H1 (cell line): Measurements from ENCODE around the gene ENPP6. TPM values are rescaled to one million over a fixed set of nuclear protein-coding genes. Genes with fewer than 3 reads are reported as not detected.
A peak's percentile ranks its signal among the peaks of the same experiment; 100 is the strongest.

Experiments used
- CTCF ChIA-PET: fragments of 300-600 bp; sonication (Branson Sonifier 250); formaldehyde crosslinking; loops from one replicate; lab custom pipeline; 2021; ENCODE audit not compliant: partially characterized antibody; lab: Charles Lee
- POLR2A ChIA-PET: fragments of 300-600 bp; sonication (Branson Sonifier 250); formaldehyde crosslinking; loops from one replicate; lab custom pipeline; 2021; ENCODE audit warnings: inconsistent platforms; ENCODE audit not compliant: partially characterized antibody; lab: Charles Lee
- DNase-seq, 2 experiments: peaks; one replicate each; pipeline versions ENCODE4 v3.0.0 to v3.0.0-alpha.2; 2010 to 2022; ENCODE audit warnings: low spot score in 2 of 2, low read depth in 1 of 2, mixed read lengths in 1 of 2
- FAIRE-seq: peaks from 2 replicates; lab custom pipeline; 2011; peaks lifted over from hg19 to GRCh38; lab: Jason Lieb, UNC
- H2AFZ ChIP-seq: 2 replicates; pipeline ENCODE4 v1.8.1; 2012; ENCODE audit warnings: low read length, inconsistent platforms
- H2AK5ac ChIP-seq: 2 replicates; pipeline ENCODE4 v1.6.1; 2013; ENCODE audit warnings: low read depth, low read length
- H2BK120ac ChIP-seq: replicated peaks from 2 replicates; pipeline ENCODE3; 2013; ENCODE audit warnings: low read depth, low read length, inconsistent platforms
- H2BK12ac ChIP-seq: 2 replicates; pipeline ENCODE4 v1.6.1; 2013; ENCODE audit warnings: low read depth, low read length
- H2BK15ac ChIP-seq: 2 replicates; pipeline ENCODE4 v1.6.1; 2013; ENCODE audit warnings: low read length
- H2BK20ac ChIP-seq: 2 replicates; pipeline ENCODE4 v1.6.1; 2013; ENCODE audit warnings: low read length
- H2BK5ac ChIP-seq: 2 replicates; pipeline ENCODE4 v1.6.1; 2013; ENCODE audit warnings: low read depth, low read length
- H3K14ac ChIP-seq: 2 replicates; pipeline ENCODE4 v1.6.1; 2013; ENCODE audit warnings: inconsistent platforms; ENCODE audit not compliant: insufficient read length
- H3K18ac ChIP-seq: 2 replicates; pipeline ENCODE4 v1.6.1; 2013; ENCODE audit warnings: low read length; ENCODE audit errors: extremely low read depth
- H3K23ac ChIP-seq: 2 replicates; pipeline ENCODE4 v1.6.1; 2013; ENCODE audit warnings: inconsistent platforms; ENCODE audit not compliant: insufficient read length
- H3K23me2 ChIP-seq: 2 replicates; pipeline ENCODE4 v1.6.1; 2013; ENCODE audit warnings: low read depth, low read length
- H3K27ac ChIP-seq: 2 replicates; pipeline ENCODE4 v1.6.1; 2011; ENCODE audit warnings: low read depth, low read length, inconsistent platforms
- H3K27me3 ChIP-seq, 4 experiments: replicated peaks in 1 of 4; 1 replicate in 1 of 4; 2 replicates in 3 of 4; pipeline versions ENCODE4 v1.6.1 to v1.8.1; 2011 to 2013; ENCODE audit warnings: low read length in 3 of 4, mild to moderate bottlenecking in 3 of 4, inconsistent platforms in 2 of 4, mixed read lengths in 2 of 4, moderate library complexity in 1 of 4; ENCODE audit not compliant: control insufficient read depth in 3 of 4, insufficient read depth in 3 of 4; ENCODE audit errors: extremely low read depth in 1 of 4
- H3K36me3 ChIP-seq, 4 experiments: 2 replicates each; pipeline versions ENCODE4 v1.6.1 to v1.8.1; 2011 to 2013; ENCODE audit warnings: mild to moderate bottlenecking in 4 of 4, low read length in 3 of 4, moderate library complexity in 2 of 4, control low read depth in 1 of 4, inconsistent platforms in 1 of 4; ENCODE audit not compliant: insufficient read depth in 4 of 4, control insufficient read depth in 2 of 4
- H3K4ac ChIP-seq: replicated peaks from 2 replicates; pipeline ENCODE3; 2013; ENCODE audit warnings: low read length, low read depth, mixed read lengths, inconsistent platforms; ENCODE audit not compliant: insufficient read length
- H3K4me1 ChIP-seq, 4 experiments: replicated peaks in 1 of 4; 1 replicate in 1 of 4; 2 replicates in 3 of 4; pipeline versions ENCODE4 v1.6.1 to v1.8.1; 2011 to 2013; ENCODE audit warnings: low read length in 3 of 4, inconsistent platforms in 2 of 4, mixed read lengths in 1 of 4; ENCODE audit not compliant: insufficient read depth in 4 of 4, control insufficient read depth in 3 of 4
- H3K4me2 ChIP-seq, 2 experiments: 2 replicates each; pipeline versions ENCODE4 v1.6.1 to v1.8.1; 2011 to 2013; ENCODE audit warnings: low read depth in 2 of 2, low read length in 2 of 2, control low read depth in 1 of 2, inconsistent platforms in 1 of 2, mild to moderate bottlenecking in 1 of 2; ENCODE audit not compliant: insufficient read depth in 1 of 2
- H3K4me3 ChIP-seq, 4 experiments: fragments of 200-600, 300-600 bp in 1 of 4; sonication (generic), shearing (Covaris generic), sonication (Bioruptor Twin) in 1 of 4; 2 replicates each; pipeline versions ENCODE4 v1.5.1 to v1.8.1; 2011 to 2016; ENCODE audit warnings: low read length in 4 of 4, low read depth in 3 of 4, control low read depth in 2 of 4, inconsistent platforms in 2 of 4, mild to moderate bottlenecking in 2 of 4, mixed read lengths in 1 of 4, moderate library complexity in 1 of 4; ENCODE audit not compliant: insufficient read depth in 2 of 4; ENCODE audit errors: extremely low read depth in 1 of 4
- H3K56ac ChIP-seq: replicated peaks from 2 replicates; pipeline ENCODE3; 2013; ENCODE audit warnings: low read depth, mild to moderate bottlenecking, mixed read lengths, low read length, inconsistent platforms; ENCODE audit not compliant: insufficient read length
- H3K79me1 ChIP-seq: 2 replicates; pipeline ENCODE4 v1.6.1; 2013; ENCODE audit warnings: low read depth, low read length, control low read depth
- H3K79me2 ChIP-seq, 2 experiments: 2 replicates each; pipeline versions ENCODE4 v1.6.1 to v1.8.1; 2012 to 2013; ENCODE audit warnings: low read length in 2 of 2, mild to moderate bottlenecking in 2 of 2, inconsistent platforms in 1 of 2; ENCODE audit not compliant: insufficient read depth in 2 of 2, control insufficient read depth in 1 of 2
- H3K9ac ChIP-seq, 4 experiments: replicated peaks in 1 of 4; 1 replicate in 1 of 4; 2 replicates in 3 of 4; pipeline versions ENCODE4 v1.6.1 to v1.8.1; 2011 to 2013; ENCODE audit warnings: low read depth in 3 of 4, low read length in 3 of 4, control low read depth in 2 of 4, mild to moderate bottlenecking in 2 of 4, moderate library complexity in 2 of 4, inconsistent platforms in 1 of 4; ENCODE audit errors: extremely low read depth in 1 of 4
- H3K9me3 ChIP-seq, 2 experiments: 2 replicates each; pipeline versions ENCODE4 v1.6.1 to v1.8.1; 2012 to 2013; ENCODE audit warnings: mild to moderate bottlenecking in 2 of 2, moderate library complexity in 2 of 2, control low read depth in 1 of 2, inconsistent platforms in 1 of 2, low read depth in 1 of 2, low read length in 1 of 2, mixed read lengths in 1 of 2; ENCODE audit not compliant: insufficient read depth in 2 of 2
- H4K20me1 ChIP-seq, 2 experiments: replicated peaks in 1 of 2; 2 replicates each; pipeline versions ENCODE3 to v1.8.1; 2011 to 2013; ENCODE audit warnings: inconsistent platforms in 2 of 2, low read length in 2 of 2, mild to moderate bottlenecking in 1 of 2; ENCODE audit not compliant: insufficient read depth in 2 of 2, control insufficient read depth in 1 of 2
- H4K5ac ChIP-seq: 2 replicates; pipeline ENCODE4 v1.6.1; 2013; ENCODE audit warnings: low read length, low read depth, mixed read lengths, inconsistent platforms; ENCODE audit not compliant: insufficient read length
- H4K8ac ChIP-seq: 2 replicates; pipeline ENCODE4 v1.8.0; 2013; ENCODE audit warnings: mild to moderate bottlenecking, moderate library complexity, low read length, inconsistent platforms; ENCODE audit not compliant: insufficient read depth; ENCODE audit errors: extremely low read depth
- H4K91ac ChIP-seq: replicated peaks from 2 replicates; pipeline ENCODE3; 2013; ENCODE audit warnings: low read length, mixed read lengths, inconsistent platforms; ENCODE audit not compliant: insufficient read length
- CBX8 ChIP-seq: fragments of 300-800, 300-1000 bp; sonication (generic); IDR thresholded peaks from 2 replicates; pipeline ENCODE4 v1.7.1; 2016; ENCODE audit warnings: low read depth, low read length, borderline replicate concordance
- SUZ12 ChIP-seq: fragments of 200-600 bp; sonication (generic); IDR thresholded peaks from 2 replicates; pipeline ENCODE4 v1.6.1; 2012; ENCODE audit warnings: mild to moderate bottlenecking, inconsistent platforms, low read length, moderate library complexity, mixed read lengths
- WGBS, 2 experiments: shearing (Covaris generic) in 1 of 2; methylation state at CpG; one replicate each; pipeline versions ENCODE4 v1.1.6 to v1.1.7; 2013 to 2015; ENCODE audit warnings: low lambda C conversion rate in 2 of 2, mixed read lengths in 2 of 2, inconsistent platforms in 1 of 2, low coverage in 1 of 2, missing lambda C conversion rate in 1 of 2; ENCODE audit not compliant: insufficient replicate concordance in 2 of 2, insufficient coverage in 1 of 2, insufficient read length in 1 of 2; ENCODE audit errors: extremely low coverage in 1 of 2, missing lambda C conversion rate in 1 of 2; 5-methylcytosine and 5-hydroxymethylcytosine counted together
- polyA plus RNA-seq, 7 experiments: library from polyadenylated mRNA; depleted of rRNA in 3 of 7; stranded (reverse) in 5 of 7; unstranded in 2 of 7; fragments of >200 nt in 5 of 7; fragments of 200-250 nt in 2 of 7; gene quantifications; 1 replicate in 5 of 7; 2 replicates in 1 of 7; 4 replicates in 1 of 7; pipeline versions ENCODE4 v1.2.1 to v1.2.3, GENCODE V29; 2011 to 2013; ENCODE audit warnings: missing spikeins in 2 of 7, mixed read lengths in 2 of 7
- total RNA-seq: library from RNA; stranded (reverse); fragmentation: NEBNext Ultra II Directional; extraction: Animal tissue kit (Norgen Biotek cat#: 25700); gene quantifications from 2 replicates; pipeline ENCODE4 v1.2.1, GENCODE V29; 2021

ENPP6 gene
- total and polyA plus RNA-seq, 2 of the 8 experiments (the other 6 are each of a cell fraction or from before 2014, with no cell fraction given), result 0.11 to 0.20 TPM

- 90% methylated on average over 13 of the region's 13 CpGs; no CpG with 5 or more reads in 1 of the 2 experiments for WGBS, 2 experiments
- H3K36me3 ChIP-seq, result no peaks in the 10 kb centered on the region
- FAIRE-seq (no peak), DNase-seq (no peak)
- no peak overlapping the region for H3K4ac ChIP-seq
- H3K79me2 ChIP-seq, result no peaks in the 10 kb centered on the region
- no peaks in the 10 kb centered on the region for H3K79me1 ChIP-seq
- H3K4me3 ChIP-seq, result peak overlapping the region in 1 of 4 experiments; percentile 20; a peak in 1 of 8 replicates
- peaks cover 0 to 3% (median 0%) of the 10 kb centered on the region in 4 experiments; a peak in 3 of 7 replicates for H3K4me1 ChIP-seq
- no peak overlapping the region for H4K91ac ChIP-seq
- CTCF ChIA-PET, result interaction anchor here (0.6 to 11.3 kb wide), 26 partner anchors 8 to 285 kb away, joined by 3 to 151 read pairs (median 4); partner anchors contain the start of gene STOX2
- no peak overlapping the region for H3K56ac ChIP-seq
- no peak overlapping the region for H2BK120ac ChIP-seq
- no peak overlapping the region for H3K27ac ChIP-seq
- POLR2A ChIA-PET, result no interaction called here
- peaks cover 2% of the 10 kb centered on the region; the same call in 1 of the 2 replicates for H3K23me2 ChIP-seq
- no peak overlapping the region for H4K8ac ChIP-seq
- H2BK5ac ChIP-seq, result 0 out of 2 replicates have a peak overlapping the region, but pooled peaks have one; percentile 37
- H3K27me3 ChIP-seq, result peaks cover 0 to 9% (median 0%) of the 10 kb centered on the region in 4 experiments; a peak in 2 of 7 replicates
- peak overlapping the region; percentile 51 to 63; a peak in 3 of 4 replicates for H3K4me2 ChIP-seq
- no peak overlapping the region for H2BK12ac ChIP-seq
- H3K14ac ChIP-seq, result no peak overlapping the region
- H3K18ac ChIP-seq, result peak overlapping the region; percentile 42; the same call in 1 of the 2 replicates
- peak overlapping the region; percentile 93 for H2AFZ ChIP-seq
- no peak overlapping the region for H2BK20ac ChIP-seq
- TF ChIP-seq SUZ12 (0 out of 2 replicates have a peak, but pooled peaks have one; percentile 3), CBX8 (no peak)
- no peaks in the 10 kb centered on the region for H3K9me3 ChIP-seq
- no peak overlapping the region; the same call in 1 of the 2 replicates for H2BK15ac ChIP-seq
- peak overlapping the region in 1 of 4 experiments; percentile 25; a peak in 2 of 7 replicates for H3K9ac ChIP-seq
- H2AK5ac ChIP-seq, result no peak overlapping the region
- H3K23ac ChIP-seq, result no peak overlapping the region
- H4K5ac ChIP-seq, result no peak overlapping the region
- peaks cover 0 to 2% of the 10 kb centered on the region in 2 experiments for H4K20me1 ChIP-seq
Measured at GRCh38 chr4:184096561-184097240, 121.0 kb downstream of the ENPP6 start.
